Astrocyte of the spinal cord (primary cell): ENCODE measurements around the gene CBX3.

Source experiments
- DNase-seq: peaks from one replicate; pipeline ENCODE4 v3.0.0; 2011; ENCODE audit warnings: low read depth, low spot score
- H3K4me3 ChIP-seq: 2 replicates; pipeline ENCODE4 v1.5.1; 2011; ENCODE audit warnings: low read depth, mild to moderate bottlenecking, low read length, moderate library complexity
- in situ Hi-C: cut with HindIII; loops from 2 replicates; pipeline ENCODE4 v1.10.0; 2017; ENCODE audit warnings: low sequenced_read_pairs
- TF ChIP-seq, protein P1 (sequence below): IDR thresholded peaks from 2 replicates; pipeline ENCODE4 v1.5.1; 2012; ENCODE audit warnings: low read depth, mild to moderate bottlenecking, low read length, inconsistent platforms

Gene CBX3

DNA sequence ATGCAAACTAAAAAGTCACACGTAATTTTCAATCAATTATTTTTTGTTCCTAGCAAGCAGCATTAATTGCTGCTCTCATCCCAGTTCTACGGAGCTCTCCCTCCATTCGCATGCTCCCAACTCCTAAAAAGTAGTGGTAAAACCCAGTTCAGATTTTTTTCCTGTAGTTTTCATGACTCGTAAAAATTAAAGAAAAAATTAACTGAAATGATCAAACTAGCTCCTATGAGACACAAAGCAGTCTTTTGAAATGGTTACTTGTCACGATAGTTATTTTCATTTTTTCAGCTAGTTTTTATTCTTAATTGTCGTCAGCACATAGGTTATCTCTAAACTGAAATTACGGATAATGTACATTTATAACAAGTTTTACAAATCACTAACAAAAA lies 2.8 kb upstream of the CBX3 start:
- DNase-seq: no peak
- peak overlapping the region; percentile 86 for H3K4me3 ChIP-seq
- TF ChIP-seq, protein P1, sequence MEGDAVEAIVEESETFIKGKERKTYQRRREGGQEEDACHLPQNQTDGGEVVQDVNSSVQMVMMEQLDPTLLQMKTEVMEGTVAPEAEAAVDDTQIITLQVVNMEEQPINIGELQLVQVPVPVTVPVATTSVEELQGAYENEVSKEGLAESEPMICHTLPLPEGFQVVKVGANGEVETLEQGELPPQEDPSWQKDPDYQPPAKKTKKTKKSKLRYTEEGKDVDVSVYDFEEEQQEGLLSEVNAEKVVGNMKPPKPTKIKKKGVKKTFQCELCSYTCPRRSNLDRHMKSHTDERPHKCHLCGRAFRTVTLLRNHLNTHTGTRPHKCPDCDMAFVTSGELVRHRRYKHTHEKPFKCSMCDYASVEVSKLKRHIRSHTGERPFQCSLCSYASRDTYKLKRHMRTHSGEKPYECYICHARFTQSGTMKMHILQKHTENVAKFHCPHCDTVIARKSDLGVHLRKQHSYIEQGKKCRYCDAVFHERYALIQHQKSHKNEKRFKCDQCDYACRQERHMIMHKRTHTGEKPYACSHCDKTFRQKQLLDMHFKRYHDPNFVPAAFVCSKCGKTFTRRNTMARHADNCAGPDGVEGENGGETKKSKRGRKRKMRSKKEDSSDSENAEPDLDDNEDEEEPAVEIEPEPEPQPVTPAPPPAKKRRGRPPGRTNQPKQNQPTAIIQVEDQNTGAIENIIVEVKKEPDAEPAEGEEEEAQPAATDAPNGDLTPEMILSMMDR: no peak
- in situ Hi-C loops: no loop called here

DNA sequence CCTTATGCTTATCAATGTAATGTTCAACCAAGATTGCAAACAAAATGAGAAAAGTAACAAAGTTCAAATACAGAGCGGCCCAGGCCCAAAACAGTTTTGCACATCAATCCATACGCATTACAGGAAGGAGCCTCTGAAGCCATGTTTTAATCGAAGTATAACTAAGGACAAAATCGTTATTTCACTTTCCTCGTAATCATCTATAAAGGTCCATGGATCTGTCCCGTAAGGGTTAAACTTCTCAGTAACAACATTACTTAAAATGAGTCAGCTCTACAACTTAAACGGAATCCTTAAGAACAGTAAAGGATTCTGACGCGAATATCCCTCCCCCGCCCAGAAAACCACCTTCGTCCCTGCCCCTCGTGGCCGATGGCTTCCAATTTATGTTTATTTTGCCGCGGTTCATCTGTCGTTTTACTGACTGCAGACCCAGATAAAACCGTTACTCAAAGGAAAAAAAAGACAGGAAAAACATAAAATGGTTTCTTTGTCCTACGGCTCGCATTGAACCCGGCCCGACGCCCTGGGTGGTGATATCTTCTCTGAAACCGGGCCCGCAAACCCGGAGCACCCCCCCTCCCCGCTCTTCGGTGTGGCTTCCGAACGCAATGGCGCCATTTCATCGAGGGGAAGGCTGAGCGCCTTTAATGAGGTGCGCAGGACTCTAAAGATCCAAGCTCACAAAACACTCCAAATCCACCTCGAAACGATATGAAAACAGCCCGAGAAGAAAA lies 2.1 kb upstream of the CBX3 start:
- no peak for DNase-seq
- in situ Hi-C loops: no loop called here
- peak overlapping the region; percentile 86 for H3K4me3 ChIP-seq
- TF ChIP-seq, protein P1: no peak

DNA sequence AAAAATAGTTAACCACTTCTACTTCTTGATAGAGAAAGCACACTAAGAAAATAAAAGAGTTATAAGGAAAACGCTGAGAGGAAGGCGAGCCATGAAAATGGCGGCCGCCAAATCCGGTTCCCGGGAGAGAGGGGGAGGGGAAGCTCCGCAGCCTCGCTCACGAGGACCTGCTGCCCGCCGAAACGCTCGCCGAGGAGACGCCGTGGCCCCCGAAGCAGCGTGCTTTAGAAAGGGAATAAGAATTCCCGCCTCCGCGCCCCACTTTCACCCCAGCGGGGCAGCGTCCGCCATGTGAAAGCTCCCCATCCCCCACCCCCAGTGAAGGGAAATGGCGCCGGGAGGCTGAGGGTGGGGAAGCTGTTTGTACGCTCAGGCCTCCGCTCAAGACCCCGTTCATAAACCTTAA lies 1.5 kb upstream of the CBX3 start:
- H3K4me3 ChIP-seq: peak overlapping the region; percentile 86
- TF ChIP-seq, protein P1: no peak
- in situ Hi-C loops: no loop called here
- peak; percentile 56 for DNase-seq

DNA sequence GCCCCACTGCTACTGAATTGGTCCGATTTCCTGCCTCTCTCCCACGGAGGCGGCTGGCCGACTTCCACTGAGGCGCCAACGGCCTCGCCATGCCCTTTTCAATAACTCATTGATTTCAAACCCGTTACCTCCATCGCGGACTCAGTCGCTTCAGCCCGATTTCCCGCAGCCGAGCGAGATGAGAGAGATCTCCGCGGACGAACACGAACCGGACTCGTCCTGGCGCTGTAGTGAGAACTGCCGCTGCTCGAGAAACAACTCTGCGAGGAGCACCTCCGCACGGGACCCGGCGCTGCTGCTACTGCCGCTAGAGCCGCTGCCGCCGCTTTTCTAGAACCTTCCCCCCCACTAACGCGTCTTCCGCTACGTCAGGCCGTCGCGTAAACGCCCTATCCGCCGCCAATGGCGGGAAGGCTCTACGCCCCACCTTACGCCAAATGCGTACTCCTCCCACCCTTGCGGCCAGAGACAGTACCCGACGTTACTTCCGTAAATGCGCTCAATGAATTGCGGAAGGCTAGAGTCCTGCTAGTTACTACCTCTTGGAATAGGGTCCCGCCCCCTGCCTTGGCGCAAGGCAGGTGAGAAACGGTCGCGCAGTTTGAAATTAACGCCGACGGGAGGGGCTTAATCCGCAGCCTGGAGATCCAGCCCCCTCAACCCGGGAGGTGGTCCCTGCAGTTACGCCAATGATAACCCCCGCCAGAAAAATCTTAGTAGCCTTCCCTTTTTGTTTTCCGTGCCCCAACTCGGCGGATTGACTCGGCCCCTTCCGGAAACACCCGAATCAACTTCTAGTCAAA lies 900 bp upstream of the CBX3 start, which contains the start of gene HNRNPA2B1:
Gene HNRNPA2B1, minus strand, starts transcription at position 303 of the 803 bp plus-strand sequence. Its CDS starts 169 bp downstream, at position 134.
- in situ Hi-C loops: no loop called here
- TF ChIP-seq, protein P1: no peak
- peak within 1 kb of the TSS; percentile 86 for H3K4me3 ChIP-seq
- DNase-seq: peak; percentile 99

DNA sequence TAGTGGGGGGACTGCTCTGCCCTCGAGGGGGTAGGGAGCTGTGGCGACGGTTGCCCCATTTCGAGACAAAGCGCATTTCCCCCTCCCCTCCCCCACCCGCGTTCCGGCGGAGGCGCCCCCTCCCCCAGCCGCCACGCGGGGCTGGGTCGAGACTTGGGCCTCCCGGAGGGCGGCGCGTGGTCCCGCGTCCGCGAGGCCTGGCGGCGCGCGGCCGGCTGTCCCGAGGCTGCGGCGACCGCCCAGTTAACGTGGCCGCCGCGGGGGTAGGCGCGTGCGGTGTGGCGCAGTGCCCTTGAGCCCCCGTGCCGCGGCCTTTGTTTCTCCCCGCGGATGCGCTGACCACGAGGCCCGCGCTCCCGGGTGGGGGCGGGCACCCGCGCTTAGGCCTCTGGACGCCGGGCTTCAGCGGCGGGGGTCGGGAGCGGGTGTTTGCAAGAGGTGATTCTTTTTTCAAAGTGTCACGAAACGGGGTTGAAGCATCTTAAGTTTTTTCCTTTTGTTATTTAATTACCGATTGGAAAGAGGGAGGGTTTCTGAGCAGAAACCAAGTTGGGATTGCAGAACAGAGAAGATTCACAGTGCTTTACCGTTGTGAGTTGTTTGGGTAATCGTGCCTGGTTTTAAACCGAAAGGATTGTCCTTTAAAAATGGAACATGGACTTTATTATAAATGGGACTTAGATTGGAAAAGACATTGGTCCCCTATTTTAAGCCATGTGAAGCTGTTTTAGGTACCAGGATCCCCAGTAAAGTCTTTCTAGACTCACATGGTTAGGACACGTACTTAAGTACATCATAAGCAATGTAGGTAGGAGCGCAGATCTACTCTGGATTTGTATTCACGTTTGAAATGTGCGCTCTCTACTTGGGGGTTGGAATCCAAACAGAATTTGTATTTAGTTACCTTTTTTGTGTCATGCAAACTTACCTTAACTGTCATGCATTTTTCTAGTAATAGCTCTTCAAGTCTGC lies 760 bp downstream of the CBX3 start:
- H3K4me3 ChIP-seq: peak overlapping the region; percentile 86
- peak; percentile 57 for DNase-seq
- in situ Hi-C loops: no loop called here
- TF ChIP-seq, protein P1: no peak

DNA sequence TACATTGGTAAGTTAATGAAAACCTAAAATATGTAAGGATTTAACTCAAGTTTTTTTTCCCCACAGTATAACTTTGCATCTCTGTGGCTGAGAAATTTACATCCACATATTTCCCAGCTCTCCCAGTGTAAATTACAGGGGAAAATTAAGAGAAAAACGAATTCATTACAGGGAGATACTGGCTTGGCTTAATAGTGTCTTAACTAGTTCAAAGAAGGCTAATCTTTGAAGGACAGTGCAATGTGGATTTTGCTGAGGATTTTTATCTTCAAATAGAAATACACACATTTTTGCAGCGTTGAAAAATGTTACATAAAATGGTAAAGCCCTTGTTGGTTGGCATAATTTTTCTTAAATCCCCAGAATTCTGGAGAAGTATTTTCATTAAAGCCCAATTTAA lies 1.5 kb downstream of the CBX3 start:
- TF ChIP-seq, protein P1: no peak
- no peak for DNase-seq
- peak overlapping the region; percentile 86 for H3K4me3 ChIP-seq
- in situ Hi-C loops: no loop called here
